ENCODE results near the gene LPAR3.

LPAR3 gene

GRCh38 chr1:84823991-84824390, 69.0 kb downstream of the LPAR3 start:
- DNase-seq, result no peak

- DNase-seq, result no peak
Measured at GRCh38 chr1:84823511-84823910, 69.5 kb downstream of the LPAR3 start.

GRCh38 chr1:84810343-84810742, 82.7 kb downstream of the LPAR3 start:
- DNase-seq, result no peak

GRCh38 chr1:84809023-84809422, 84.0 kb downstream of the LPAR3 start:
- no peak for DNase-seq

GRCh38 chr1:84803604-84804003, 89.4 kb downstream of the LPAR3 start:
- no peak for DNase-seq

GRCh38 chr1:84802567-84803232, 90.3 kb downstream of the LPAR3 start:
- no peak for DNase-seq

- no peak for DNase-seq
Measured at GRCh38 chr1:84800090-84801073, 92.6 kb downstream of the LPAR3 start.

GRCh38 chr1:84797603-84798002, 95.4 kb downstream of the LPAR3 start:
- no peak for DNase-seq

- no peak for DNase-seq
Measured at GRCh38 chr1:84795966-84796600, 96.9 kb downstream of the LPAR3 start.

- no peak for DNase-seq
Measured at GRCh38 chr1:84795213-84795612, 97.8 kb downstream of the LPAR3 start.

- no peak for DNase-seq
Measured at GRCh38 chr1:84792421-84792820, 100.6 kb downstream of the LPAR3 start.

GRCh38 chr1:84789014-84789413, 104.0 kb downstream of the LPAR3 start:
- no peak for DNase-seq

- DNase-seq, result no peak
Measured at GRCh38 chr1:84785271-84786036, 107.6 kb downstream of the LPAR3 start.

GRCh38 chr1:84782881-84783280, 110.1 kb downstream of the LPAR3 start:
- no peak for DNase-seq

GRCh38 chr1:84781946-84782771, 110.8 kb downstream of the LPAR3 start:
- DNase-seq, result peak; percentile 80

GRCh38 chr1:84780000-84780716, 112.8 kb downstream of the LPAR3 start:
- DNase-seq, result no peak

- DNase-seq, result no peak
Measured at GRCh38 chr1:84776639-84777038, 116.4 kb downstream of the LPAR3 start.

GRCh38 chr1:84775535-84775920, 117.5 kb downstream of the LPAR3 start:
- DNase-seq, result no peak

GRCh38 chr1:84774669-84775534, 118.1 kb downstream of the LPAR3 start:
- no peak for DNase-seq

- DNase-seq, result no peak
Measured at GRCh38 chr1:84773933-84774497, 119.0 kb downstream of the LPAR3 start.
